COLO668 (cell line): ENCODE results near the gene GP1BB.
"Not testable (repeated sequence)": the region's sequence is repeated elsewhere in the genome, so short reads cannot be mapped to it uniquely, and the experiment has no call there.

ENCODE experiments used
- DNase-seq: peaks from one replicate; lab custom pipeline; 2025; ENCODE audit not compliant: unreplicated experiment; lab: John Stamatoyannopoulos, UW

GP1BB gene

GRCh38 chr22:19723232-19723982 is at the start of gene GP1BB:
Gene GP1BB (plus strand): TSS chr22:19723539. CDS start chr22:19723570, 31 bp downstream.
- DNase-seq, result peak; percentile 72

GRCh38 chr22:19673660-19674059 is 49.7 kb upstream of the GP1BB start:
- DNase-seq, result no peak

- DNase-seq, result no peak
These were observed 49.0 kb upstream of the GP1BB start for GRCh38 chr22:19674129-19674928.

- DNase-seq, result no peak
These were observed 48.4 kb upstream of the GP1BB start for GRCh38 chr22:19674929-19675253.

GRCh38 chr22:19675428-19675827 is 47.9 kb upstream of the GP1BB start:
- DNase-seq, result no peak

GRCh38 chr22:19676437-19676836 is 46.9 kb upstream of the GP1BB start:
- DNase-seq, result not testable (repeated sequence)

GRCh38 chr22:19678949-19679521 is 44.3 kb upstream of the GP1BB start:
- DNase-seq, result no peak

- peak; percentile 13 for DNase-seq
These were observed 43.7 kb upstream of the GP1BB start for GRCh38 chr22:19679522-19680101.

GRCh38 chr22:19680287-19680881 is 43.0 kb upstream of the GP1BB start:
- DNase-seq, result no peak

- DNase-seq, result no peak
These were observed 42.2 kb upstream of the GP1BB start for GRCh38 chr22:19680911-19681862.

- no peak for DNase-seq
These were observed 41.5 kb upstream of the GP1BB start for GRCh38 chr22:19681863-19682245.

GRCh38 chr22:19686946-19687345 is 36.4 kb upstream of the GP1BB start:
- no peak for DNase-seq

- DNase-seq, result peak; percentile 44
These were observed 35.6 kb upstream of the GP1BB start for GRCh38 chr22:19687561-19688300.

- DNase-seq, result no peak
These were observed 34.7 kb upstream of the GP1BB start for GRCh38 chr22:19688301-19689290.

GRCh38 chr22:19689408-19689807 is 33.9 kb upstream of the GP1BB start:
- DNase-seq, result no peak

- no peak for DNase-seq
These were observed 32.2 kb upstream of the GP1BB start for GRCh38 chr22:19691007-19691720.

- DNase-seq, result no peak
These were observed 31.5 kb upstream of the GP1BB start for GRCh38 chr22:19691721-19692341.
